HG03095 (cell line): ENCODE data around the gene C17orf114.

Experiments used
- ATAC-seq: cut with Tn5 transposase; IDR thresholded peaks from one replicate; pipeline ENCODE4 v1.9.1; 2021; ENCODE audit warnings: moderate library complexity; ENCODE audit not compliant: unreplicated experiment

C17orf114 gene

DNA sequence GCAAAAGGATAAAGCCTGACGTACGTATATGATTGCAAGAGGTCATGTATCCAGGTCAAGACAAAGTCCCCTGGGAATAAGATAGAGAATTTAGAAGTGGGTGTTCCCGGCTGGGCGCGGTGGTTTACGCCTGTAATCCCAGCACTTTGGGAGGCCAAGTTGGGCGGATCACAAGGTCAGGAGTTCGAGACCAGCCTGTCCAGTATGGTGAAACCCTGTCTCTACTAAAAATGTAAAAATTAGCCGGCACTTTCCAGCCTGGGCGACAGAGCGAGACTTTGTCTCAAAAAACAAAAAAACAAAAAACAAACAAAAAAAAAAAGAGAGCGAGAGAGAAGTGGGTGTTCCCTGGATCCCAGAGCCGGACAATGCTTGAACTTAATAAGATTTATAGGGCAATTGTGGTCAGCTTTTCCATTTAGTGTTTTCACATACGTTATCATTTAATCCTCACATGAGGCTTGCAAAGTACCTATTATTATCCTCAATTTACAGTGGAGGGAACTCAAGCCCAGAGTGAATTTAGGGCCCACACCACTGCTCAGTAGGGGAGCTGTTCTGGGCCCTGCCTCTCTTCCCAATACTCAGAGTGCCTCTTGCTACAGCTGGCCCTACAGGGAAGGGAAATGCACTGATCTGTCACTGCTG lies 13.8 kb downstream of the C17orf114 start:
- no peak for ATAC-seq

DNA sequence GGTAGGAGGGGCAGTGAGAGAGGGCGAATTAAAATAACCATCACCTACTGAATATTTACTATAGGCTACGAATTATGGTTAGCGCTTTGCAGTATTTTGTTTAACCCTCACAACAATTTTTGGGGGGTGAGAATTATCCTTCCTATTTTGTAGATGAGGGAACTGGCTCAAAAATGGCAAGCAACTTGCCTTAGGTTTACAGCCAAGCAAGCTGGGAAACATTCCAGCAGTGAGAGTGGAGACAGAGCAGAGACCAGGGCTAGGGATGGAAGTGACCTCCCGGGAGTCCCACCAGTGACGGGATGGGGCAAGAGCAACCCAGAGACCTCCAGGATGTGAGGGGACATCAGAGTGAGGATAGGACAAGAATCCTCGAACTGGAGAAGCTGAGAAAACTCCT lies 15.6 kb downstream of the C17orf114 start:
- no peak for ATAC-seq

- ATAC-seq: no peak
Measured at GRCh38 chr17:4786106-4786511, 16.0 kb downstream of the C17orf114 start, which contains the start of gene VMO1. Gene VMO1, minus strand, starts transcription at chr17:4786364. Its CDS starts 12 bp downstream, at chr17:4786352.

DNA sequence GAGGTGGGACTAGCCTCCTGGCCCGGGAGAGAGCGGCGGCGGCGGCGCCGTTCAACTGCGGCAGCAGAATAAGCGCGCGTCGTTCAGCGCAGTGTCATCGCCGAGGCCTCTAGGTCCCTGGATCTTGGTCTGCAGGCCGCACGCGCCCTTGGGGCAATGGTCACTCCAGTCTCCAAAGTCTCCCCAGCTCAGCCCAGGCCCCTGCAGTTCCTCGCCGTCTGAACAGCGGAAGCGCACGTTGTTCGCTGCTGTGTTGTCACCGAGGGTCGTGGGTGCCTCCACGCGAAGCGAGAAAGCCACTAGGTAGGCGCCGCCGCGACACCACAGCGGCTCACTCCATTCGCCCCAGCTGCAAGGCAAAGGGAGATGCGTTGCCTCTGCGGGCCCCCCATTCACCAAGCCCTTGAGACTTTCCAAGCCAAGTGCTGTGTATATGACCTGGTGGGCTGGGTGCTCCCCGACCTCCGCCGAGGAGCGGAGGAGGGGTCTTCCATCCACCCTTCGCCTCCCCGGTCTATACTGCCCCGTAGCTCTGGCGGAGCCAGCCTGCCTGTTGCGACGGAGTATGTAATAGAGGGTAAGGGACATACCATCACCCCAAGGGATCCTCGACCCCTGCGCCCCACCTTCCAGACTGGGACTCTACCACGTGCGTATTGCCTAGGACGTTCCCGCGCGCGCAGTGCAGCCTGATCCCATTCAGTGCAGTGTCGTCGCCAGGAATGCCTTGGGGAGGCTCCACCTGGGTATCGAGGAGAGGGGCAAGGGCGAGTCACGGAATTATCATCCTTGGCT lies 16.6 kb downstream of the C17orf114 start:
- no peak for ATAC-seq

- no peak for ATAC-seq
Measured at GRCh38 chr17:4782652-4783051, 19.5 kb downstream of the C17orf114 start.

GRCh38 chr17:4780325-4780955 lies 21.7 kb downstream of the C17orf114 start:
- no peak for ATAC-seq

DNA sequence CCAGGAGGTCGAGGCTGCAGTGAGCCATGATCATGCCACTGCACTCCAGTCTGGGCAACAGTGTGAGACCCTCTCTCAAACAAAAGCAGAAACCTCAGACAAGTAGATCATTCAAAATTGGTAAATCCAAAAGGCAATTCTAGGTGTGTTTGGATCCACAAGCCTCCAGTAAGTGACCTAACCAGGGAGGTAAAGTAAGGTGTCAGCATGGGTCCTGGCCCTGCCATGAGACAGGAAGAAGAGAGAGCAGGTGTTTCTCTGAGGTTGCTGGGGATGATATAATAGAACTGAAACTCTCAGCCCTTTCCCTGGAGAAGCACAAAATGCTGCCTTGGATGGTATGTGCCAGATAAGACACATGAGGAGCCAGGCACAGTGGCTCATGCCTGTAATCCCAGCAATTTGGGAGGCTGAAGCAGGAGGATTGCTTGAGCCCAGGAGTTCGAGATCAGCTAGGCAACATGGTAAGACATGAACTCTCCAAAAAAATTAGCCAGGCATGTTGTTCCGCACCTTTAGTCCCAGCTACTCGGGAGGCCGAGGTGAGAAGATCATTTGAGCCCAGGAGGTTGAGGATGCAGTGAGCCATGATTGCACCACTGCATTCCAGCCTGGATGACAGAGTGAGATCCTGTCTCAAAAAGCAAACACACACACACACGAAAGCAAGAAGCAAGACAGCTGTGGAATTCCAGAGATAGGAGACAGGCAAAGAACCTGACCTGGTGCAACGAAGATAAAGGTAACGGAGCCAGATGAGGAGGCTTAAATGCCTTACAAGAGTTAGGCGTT lies 24.0 kb downstream of the C17orf114 start:
- ATAC-seq: no peak

DNA sequence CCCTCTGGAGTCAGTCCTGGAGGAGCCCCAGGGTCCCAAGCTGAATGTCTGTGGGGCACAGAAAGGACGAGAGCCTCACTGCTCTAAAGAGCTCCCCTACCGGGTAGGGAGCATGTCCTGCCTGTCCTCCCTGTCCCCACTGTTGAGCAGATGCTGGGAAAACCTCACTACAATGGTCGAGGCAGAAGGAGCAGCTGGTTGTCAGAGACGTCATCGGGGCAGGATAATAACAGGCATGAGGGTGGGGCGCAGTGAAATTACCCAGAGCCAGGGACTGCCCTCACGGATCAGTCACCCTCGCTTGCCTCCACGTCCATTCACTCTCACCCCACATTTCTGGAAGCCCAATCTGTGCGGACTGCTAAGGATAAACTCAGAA lies 29.9 kb downstream of the C17orf114 start:
- no peak for ATAC-seq

GRCh38 chr17:4771519-4772234 lies 30.5 kb downstream of the C17orf114 start, which contains the start of gene TM4SF5:
Gene TM4SF5, plus strand, starts transcription at chr17:4771886. Its CDS starts 37 bp downstream, at chr17:4771923.
- ATAC-seq: no peak

GRCh38 chr17:4769628-4770027 lies 32.5 kb downstream of the C17orf114 start:
- no peak for ATAC-seq

GRCh38 chr17:4768298-4768697 lies 33.8 kb downstream of the C17orf114 start:
- no peak for ATAC-seq

DNA sequence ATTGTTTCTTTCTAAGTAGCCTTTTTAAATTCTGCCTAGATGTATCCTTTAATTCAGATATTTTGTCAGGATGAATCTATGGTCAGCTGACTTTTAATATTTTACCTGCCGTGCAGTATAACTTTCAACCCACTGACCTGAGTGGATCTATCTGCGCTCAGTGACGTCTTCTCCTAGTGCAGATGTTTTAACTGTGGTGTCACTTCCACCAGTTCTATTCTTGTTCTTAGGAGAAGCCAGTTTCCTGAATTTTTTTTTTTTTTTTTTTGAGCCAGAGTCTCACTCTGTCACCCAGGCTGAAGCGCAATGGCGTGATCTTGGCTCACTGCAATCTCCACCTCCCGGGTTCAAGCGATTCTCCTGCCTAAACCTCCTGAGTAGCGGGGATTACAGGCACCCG lies 35.4 kb downstream of the C17orf114 start:
- no peak for ATAC-seq

- ATAC-seq: no peak
Measured at GRCh38 chr17:4766201-4766600, 35.9 kb downstream of the C17orf114 start.

DNA sequence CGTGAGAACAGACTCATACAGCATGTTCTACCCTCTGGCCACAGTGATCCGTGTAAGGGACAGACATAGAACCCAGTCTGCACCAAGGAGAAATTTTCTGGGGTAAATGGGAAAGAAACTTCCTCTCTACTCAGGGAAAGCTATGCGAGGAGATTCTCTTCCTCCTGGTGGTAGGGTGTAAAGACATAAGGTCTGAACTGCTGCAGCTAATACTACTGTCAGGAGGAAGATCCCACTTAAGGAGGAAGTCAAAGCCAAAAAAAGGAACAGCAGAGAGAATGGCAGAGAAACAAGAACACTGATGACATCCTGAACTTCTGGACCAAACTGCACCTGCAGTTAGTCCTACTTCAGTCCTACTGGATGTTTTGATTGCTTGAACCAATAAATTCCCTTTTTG lies 37.5 kb downstream of the C17orf114 start:
- no peak for ATAC-seq

DNA sequence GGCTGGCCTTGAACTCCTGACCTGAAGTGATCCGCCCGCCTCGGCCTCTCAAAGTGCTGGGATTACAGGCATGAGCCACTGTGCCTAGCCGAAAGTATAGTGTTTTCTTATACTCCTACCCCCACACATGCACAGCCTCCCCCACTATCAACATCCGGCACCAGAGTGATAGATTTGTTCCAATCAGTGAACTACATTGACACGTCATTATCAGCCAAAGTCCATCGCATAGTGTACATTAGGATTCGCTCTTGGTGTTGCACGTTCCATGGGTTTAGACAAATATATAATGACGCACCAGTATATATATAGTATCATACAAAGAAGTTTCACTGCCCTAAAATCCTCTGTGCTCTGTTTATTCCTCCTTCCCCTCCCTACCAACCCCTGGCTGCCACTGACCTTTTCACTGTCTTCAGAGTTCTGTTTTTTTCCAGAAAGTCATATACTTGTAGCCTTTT lies 42.3 kb downstream of the C17orf114 start:
- ATAC-seq: no peak

- ATAC-seq: no peak
Measured at GRCh38 chr17:4753392-4753791, 48.7 kb downstream of the C17orf114 start.

- no peak for ATAC-seq
Measured at GRCh38 chr17:4751932-4752331, 50.2 kb downstream of the C17orf114 start.
